ENCODE measurements around the gene FOXE3.
"Not testable (repeated sequence)": the region's sequence is repeated elsewhere in the genome, so short reads cannot be mapped to it uniquely, and the experiment has no call there.

The FOXE3 gene

DNA sequence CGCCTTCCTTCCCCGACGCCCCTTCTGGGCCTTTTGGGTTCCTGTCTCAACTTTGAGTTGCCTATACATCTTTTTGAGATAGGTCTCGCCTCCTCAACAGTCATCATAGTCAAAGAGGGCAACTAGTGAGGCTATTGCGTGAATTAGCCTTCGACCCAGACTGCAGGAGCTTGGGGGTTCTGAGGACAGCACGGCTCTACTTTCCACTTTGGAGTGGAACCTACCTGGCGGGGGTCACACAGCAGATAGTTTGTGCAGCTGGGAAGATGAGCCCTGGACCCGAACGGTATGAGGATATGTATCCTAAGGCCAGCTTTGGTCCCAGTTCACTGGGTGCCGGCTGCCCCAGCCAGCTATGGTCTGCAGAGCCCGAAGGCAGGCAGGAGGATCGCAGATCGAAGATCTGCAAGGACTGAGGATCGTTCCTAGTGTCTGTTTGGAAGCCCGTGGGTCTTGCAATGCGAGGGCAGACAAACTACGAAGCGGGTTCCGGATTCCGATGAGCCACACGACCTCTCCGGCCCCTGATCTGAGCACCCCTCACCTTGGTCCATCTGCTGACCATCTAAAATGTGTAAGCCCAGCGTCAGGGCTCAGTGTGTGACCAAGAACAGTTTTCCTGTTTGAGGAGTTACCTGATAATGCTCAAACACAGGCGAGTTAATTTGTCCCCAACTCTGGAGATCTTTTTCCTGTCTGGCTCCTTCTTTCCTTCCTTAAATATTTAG, 29.9 kb downstream of the FOXE3 start:
- no peak overlapping the region for H3K4me3 ChIP-seq (ENCODE audit: low read depth, low read length)
- TF ChIP-seq, protein P1, sequence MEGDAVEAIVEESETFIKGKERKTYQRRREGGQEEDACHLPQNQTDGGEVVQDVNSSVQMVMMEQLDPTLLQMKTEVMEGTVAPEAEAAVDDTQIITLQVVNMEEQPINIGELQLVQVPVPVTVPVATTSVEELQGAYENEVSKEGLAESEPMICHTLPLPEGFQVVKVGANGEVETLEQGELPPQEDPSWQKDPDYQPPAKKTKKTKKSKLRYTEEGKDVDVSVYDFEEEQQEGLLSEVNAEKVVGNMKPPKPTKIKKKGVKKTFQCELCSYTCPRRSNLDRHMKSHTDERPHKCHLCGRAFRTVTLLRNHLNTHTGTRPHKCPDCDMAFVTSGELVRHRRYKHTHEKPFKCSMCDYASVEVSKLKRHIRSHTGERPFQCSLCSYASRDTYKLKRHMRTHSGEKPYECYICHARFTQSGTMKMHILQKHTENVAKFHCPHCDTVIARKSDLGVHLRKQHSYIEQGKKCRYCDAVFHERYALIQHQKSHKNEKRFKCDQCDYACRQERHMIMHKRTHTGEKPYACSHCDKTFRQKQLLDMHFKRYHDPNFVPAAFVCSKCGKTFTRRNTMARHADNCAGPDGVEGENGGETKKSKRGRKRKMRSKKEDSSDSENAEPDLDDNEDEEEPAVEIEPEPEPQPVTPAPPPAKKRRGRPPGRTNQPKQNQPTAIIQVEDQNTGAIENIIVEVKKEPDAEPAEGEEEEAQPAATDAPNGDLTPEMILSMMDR (IDR thresholded peaks at IDR 0.05; ENCODE audit: control insufficient read depth, extremely low read depth, insufficient read depth), result no peak
- no peak for DNase-seq (ENCODE audit: low read depth)

DNA sequence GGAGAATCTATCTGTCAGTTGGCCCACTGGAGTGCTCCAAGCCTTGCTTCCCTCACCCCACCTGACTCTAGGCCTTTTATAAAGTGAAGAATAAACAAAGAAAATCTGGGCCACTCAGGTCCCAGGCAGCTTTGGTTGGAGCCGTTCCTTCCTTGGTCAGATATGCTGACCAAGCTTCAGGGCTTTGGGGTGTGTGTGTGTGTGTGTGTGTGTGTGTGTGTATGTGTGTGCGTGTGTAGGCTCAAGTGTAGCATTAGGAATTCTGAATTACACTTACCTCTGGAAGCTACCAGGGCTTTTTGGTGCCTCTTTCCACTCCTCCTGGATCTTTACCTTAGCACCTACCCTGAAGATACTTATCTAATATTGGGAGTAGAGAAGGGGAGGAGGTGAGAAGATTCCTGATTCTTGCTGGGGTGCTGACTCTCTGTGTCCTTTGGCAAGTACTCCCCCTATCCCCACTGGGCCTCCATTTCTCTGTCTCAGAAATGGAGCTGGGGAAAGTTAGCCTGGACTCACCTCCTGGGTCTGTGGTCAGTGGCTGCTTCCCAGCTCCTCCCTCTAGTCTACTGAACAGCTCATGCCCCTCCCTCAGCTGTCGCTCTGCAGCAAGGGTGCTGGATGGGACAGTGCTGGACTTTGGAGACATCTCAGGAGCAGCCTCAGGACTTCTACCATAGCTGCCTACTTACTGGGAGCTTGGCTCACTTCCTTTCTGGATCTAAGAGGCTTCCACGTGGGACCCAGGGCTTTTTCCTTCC, 32.6 kb downstream of the FOXE3 start:
- no peak overlapping the region for H3K4me3 ChIP-seq (ENCODE audit: low read depth, low read length)
- DNase-seq (ENCODE audit: low read depth), result no peak
- TF ChIP-seq, protein P1 (IDR thresholded peaks at IDR 0.05; ENCODE audit: control insufficient read depth, extremely low read depth, insufficient read depth), result no peak

DNA sequence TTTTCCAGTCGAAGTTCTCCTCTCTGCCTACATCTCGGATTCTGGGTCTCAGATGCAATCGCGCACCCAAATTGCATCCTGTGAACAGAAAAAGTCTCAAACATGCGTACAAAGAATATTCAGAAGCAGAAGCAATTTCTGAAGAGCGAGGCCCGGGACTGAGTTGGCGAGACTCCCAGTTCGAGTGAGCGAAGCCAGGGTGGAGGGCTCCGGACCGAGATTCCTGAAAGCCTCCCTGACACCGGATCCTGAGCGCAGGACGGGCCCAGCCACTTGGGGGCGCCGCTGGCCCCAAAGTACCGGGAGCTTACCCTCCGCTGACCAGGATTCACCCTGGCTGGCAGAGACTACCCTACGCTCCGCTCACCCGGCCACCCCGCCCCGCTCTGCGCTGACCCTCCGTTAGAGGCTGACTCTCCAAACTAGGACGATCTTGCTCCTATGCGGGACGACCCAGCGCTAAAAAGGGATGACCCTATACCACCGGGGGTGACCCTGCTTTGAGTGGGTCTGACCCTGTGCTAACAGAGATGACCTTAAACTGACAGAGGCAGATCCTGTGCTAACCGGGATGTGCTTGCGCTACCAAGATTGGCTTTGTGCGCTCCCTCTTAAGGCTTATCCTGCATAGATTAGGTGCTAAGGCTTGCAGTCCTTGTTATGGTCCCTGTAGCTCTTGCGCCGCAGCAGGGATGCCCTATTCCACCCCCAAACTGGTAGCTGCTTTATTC, 33.9 kb downstream of the FOXE3 start:
- TF ChIP-seq, protein P1 (IDR thresholded peaks at IDR 0.05; ENCODE audit: control insufficient read depth, extremely low read depth, insufficient read depth), result peak; percentile 74
- H3K4me3 ChIP-seq (ENCODE audit: low read depth, low read length), result no peak overlapping the region
- DNase-seq (ENCODE audit: low read depth), result no peak

DNA sequence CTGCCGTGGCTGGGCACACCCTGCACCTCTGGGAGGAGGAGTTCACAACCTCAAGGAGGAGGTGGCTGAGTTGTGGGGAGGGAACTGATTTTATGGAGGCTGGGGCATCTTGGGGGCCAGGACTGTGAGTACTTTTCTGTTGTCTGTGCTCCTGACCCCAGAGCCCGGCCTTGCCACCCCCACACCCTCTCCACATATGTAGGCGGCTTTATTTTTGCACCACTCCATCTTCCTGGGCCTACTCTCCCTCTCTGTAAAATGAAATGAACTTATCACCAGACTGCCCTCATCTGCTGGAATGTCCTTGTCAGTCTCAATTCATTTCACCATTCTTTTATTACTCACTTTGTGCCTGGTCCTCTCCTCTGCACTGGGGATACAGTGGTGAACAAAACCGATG, 34.5 kb downstream of the FOXE3 start:
- DNase-seq (ENCODE audit: low read depth), result no peak
- TF ChIP-seq, protein P1 (IDR thresholded peaks at IDR 0.05; ENCODE audit: control insufficient read depth, extremely low read depth, insufficient read depth), result no peak
- no peak overlapping the region for H3K4me3 ChIP-seq (ENCODE audit: low read depth, low read length)

DNA sequence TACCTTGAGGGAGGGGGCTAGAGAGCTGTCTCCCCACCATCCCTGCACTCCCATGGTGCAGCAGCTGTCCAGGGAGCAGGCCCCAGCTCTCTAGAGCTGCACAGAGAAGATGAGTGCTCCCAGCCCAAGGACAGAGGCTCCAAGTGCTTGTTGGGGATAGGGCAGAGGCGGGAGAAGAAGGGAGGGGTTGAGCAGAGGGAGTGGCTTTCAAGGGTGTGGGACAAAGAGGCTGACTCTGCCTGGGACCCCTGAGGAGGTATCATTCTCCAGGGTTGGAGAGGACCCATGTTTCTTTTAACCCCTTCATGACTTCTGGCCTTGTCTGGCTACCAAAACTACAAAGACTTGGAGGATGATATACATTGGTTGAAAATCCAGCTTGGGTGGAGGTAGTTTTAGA, 36.3 kb downstream of the FOXE3 start:
- no peak for DNase-seq (ENCODE audit: low read depth)

DNA sequence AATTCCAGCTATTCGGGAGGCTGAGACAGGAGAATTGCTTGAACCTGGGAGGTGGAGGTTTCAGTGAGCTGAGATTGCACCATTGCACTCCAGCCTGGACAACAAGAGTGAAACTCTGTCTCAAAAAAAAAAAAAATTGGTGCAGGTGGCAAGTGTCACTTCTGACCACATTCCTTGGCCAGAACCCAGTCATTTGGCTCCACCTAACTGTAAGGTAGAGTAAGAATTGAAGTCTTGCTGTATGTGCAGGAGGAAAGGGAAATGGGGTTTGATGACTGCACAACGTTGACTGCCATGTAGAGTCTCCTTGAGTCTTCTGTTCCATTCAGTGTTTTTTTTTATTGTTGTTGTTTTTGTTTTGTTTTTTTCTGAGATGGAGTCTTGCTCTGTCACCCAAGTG, 37.8 kb downstream of the FOXE3 start:
- H3K4me3 ChIP-seq (ENCODE audit: low read depth, low read length); DNase-seq (ENCODE audit: low read depth): not testable (repeated sequence)

More for the DNA sequence above, 36.3 kb downstream of the FOXE3 start:
- no peak overlapping the region for H3K4me3 ChIP-seq (ENCODE audit: low read depth, low read length)
- TF ChIP-seq, protein P1 (IDR thresholded peaks at IDR 0.05; ENCODE audit: control insufficient read depth, extremely low read depth, insufficient read depth), result no peak

DNA sequence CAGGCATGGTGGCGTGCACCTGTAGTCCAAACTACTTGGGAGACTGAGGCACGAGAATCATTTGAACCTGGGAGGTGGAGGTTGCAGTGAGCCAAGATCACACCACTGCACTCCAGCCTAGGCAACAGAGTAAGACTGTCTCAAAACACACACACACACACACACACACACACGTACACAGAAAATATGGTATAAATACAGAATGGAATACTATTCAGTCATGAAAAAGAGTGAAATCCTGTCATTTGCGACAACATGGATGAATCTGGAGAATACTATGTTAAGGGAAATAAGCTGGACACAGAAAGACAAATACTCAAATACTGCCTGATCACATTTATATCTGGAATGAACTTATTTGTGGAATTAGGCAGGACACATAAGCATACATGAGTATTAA, 40.2 kb downstream of the FOXE3 start:
- no peak for DNase-seq (ENCODE audit: low read depth)
- TF ChIP-seq, protein P1 (IDR thresholded peaks at IDR 0.05; ENCODE audit: control insufficient read depth, extremely low read depth, insufficient read depth), result no peak
- H3K4me3 ChIP-seq (ENCODE audit: low read depth, low read length), result no peak overlapping the region

DNA sequence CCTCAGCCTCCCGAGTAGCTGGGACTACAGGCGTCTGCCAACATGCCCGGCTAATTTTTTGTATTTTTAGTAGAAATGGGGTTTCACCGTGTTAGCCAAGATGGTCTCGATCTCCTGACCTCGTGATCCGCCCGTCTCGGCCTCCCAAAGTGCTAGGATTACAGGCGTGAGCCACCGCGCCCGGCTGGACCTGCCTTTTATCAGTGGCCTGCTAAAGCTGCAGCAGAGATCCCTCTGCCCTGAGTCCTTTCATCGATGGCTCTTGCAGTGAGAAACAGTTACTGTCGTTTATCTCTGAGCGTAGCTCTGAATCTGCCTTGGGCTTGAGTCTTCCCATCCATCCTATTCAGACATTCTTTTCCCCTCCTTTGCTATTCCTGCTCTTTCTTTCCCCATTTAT, 41.5 kb downstream of the FOXE3 start:
- not testable (repeated sequence) for H3K4me3 ChIP-seq (ENCODE audit: low read depth, low read length); DNase-seq (ENCODE audit: low read depth)

Data from LNCaP clone FGC (cell line).